ENCODE measurements around the gene PREX1.

PREX1 gene

GRCh38 chr20:48741669-48742068 lies 86.1 kb downstream of the PREX1 start:
- Histone ChIP-seq H2AFZ (ENCODE audit: low read depth) (no peak overlapping the region), H4K20me1 (ENCODE audit: insufficient read depth) (no peaks in the 10 kb centered on the region), H3K27ac (no peak overlapping the region), H3K27me3 (ENCODE audit: insufficient read depth, low read depth) (no peaks in the 10 kb centered on the region), H3K9ac (no peak overlapping the region), H3K79me2 (ENCODE audit: insufficient read depth, low read depth) (no peaks in the 10 kb centered on the region), H3K36me3 (ENCODE audit: insufficient read depth) (no peaks in the 10 kb centered on the region), H3K4me1 (ENCODE audit: low read depth, poor library complexity, severe bottlenecking) (no peaks in the 10 kb centered on the region), H3K4me2 (no peak overlapping the region), H3K4me3 (IDR thresholded peaks at IDR 0.05; ENCODE audit: insufficient read depth, low read depth, low read length) (no peak overlapping the region)
- TF ChIP-seq, protein P1, sequence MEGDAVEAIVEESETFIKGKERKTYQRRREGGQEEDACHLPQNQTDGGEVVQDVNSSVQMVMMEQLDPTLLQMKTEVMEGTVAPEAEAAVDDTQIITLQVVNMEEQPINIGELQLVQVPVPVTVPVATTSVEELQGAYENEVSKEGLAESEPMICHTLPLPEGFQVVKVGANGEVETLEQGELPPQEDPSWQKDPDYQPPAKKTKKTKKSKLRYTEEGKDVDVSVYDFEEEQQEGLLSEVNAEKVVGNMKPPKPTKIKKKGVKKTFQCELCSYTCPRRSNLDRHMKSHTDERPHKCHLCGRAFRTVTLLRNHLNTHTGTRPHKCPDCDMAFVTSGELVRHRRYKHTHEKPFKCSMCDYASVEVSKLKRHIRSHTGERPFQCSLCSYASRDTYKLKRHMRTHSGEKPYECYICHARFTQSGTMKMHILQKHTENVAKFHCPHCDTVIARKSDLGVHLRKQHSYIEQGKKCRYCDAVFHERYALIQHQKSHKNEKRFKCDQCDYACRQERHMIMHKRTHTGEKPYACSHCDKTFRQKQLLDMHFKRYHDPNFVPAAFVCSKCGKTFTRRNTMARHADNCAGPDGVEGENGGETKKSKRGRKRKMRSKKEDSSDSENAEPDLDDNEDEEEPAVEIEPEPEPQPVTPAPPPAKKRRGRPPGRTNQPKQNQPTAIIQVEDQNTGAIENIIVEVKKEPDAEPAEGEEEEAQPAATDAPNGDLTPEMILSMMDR (conservative IDR thresholded peaks at IDR 0.05; ENCODE audit: low read depth, low read length) = no peak

DNA sequence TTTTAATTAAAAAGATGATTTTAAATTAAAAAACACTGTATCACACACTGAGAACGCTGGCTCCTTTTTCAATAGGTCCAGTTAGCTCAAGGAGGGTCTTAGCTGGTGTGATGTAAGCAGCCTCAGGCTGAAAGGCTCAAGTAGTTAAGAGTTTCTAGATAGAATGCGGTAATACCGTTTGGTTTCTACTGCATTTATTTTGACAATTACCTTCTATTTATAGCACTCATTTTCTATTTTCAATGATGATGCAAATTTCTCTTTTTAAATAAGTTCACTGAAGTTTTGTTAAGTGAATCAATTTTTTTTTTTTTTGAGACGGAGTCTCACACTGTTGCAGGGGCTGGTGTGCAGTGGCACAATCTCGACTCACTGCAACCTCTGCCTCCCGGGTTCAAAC lies 87.1 kb downstream of the PREX1 start:
- Histone ChIP-seq H2AFZ (ENCODE audit: low read depth) (no peak overlapping the region), H3K27ac (no peak overlapping the region), H3K27me3 (ENCODE audit: insufficient read depth, low read depth) (no peaks in the 10 kb centered on the region), H4K20me1 (ENCODE audit: insufficient read depth) (no peaks in the 10 kb centered on the region), H3K4me2 (no peak overlapping the region), H3K9ac (no peak overlapping the region), H3K36me3 (ENCODE audit: insufficient read depth) (no peaks in the 10 kb centered on the region), H3K4me1 (ENCODE audit: low read depth, poor library complexity, severe bottlenecking) (no peaks in the 10 kb centered on the region), H3K79me2 (ENCODE audit: insufficient read depth, low read depth) (no peaks in the 10 kb centered on the region), H3K4me3 (IDR thresholded peaks at IDR 0.05; ENCODE audit: insufficient read depth, low read depth, low read length) (no peak overlapping the region)
- TF ChIP-seq, protein P1 (conservative IDR thresholded peaks at IDR 0.05; ENCODE audit: low read depth, low read length) = no peak

DNA sequence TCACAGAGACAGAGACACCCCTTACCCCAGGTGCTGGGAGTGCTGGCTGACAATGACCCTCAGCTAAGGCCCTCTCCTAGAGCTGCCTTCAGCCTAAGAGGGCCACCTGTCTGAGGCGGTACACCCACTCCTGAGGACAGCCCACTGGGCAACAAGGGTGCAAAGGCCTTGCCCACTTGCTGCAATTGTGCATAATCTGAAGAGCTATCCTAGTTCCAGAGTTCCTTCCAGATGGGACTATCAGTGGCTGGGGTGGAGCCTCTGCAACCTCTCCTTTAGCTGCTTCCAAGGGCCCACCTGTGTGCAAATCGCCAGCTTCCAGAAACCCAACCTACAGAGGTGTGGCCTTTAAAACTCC lies 87.5 kb downstream of the PREX1 start:
- no peak overlapping the region for H3K4me2 ChIP-seq
- TF ChIP-seq, protein P1 (conservative IDR thresholded peaks at IDR 0.05; ENCODE audit: low read depth, low read length) = no peak

GRCh38 chr20:48739395-48740291 lies 88.2 kb downstream of the PREX1 start:
- TF ChIP-seq, protein P1 (conservative IDR thresholded peaks at IDR 0.05; ENCODE audit: low read depth, low read length) = no peak
- Histone ChIP-seq H3K4me2 (no peak overlapping the region), H2AFZ (ENCODE audit: low read depth) (no peak overlapping the region), H4K20me1 (ENCODE audit: insufficient read depth) (no peaks in the 10 kb centered on the region), H3K36me3 (ENCODE audit: insufficient read depth) (no peaks in the 10 kb centered on the region), H3K27ac (no peak overlapping the region), H3K79me2 (ENCODE audit: insufficient read depth, low read depth) (no peaks in the 10 kb centered on the region), H3K4me3 (IDR thresholded peaks at IDR 0.05; ENCODE audit: insufficient read depth, low read depth, low read length) (no peak overlapping the region), H3K9ac (no peak overlapping the region), H3K27me3 (ENCODE audit: insufficient read depth, low read depth) (no peaks in the 10 kb centered on the region), H3K4me1 (ENCODE audit: low read depth, poor library complexity, severe bottlenecking) (no peaks in the 10 kb centered on the region)

More for the DNA sequence above, 87.5 kb downstream of the PREX1 start:
- Histone ChIP-seq H2AFZ (ENCODE audit: low read depth) (no peak overlapping the region), H3K9ac (no peak overlapping the region), H3K4me1 (ENCODE audit: low read depth, poor library complexity, severe bottlenecking) (no peaks in the 10 kb centered on the region), H3K27me3 (ENCODE audit: insufficient read depth, low read depth) (no peaks in the 10 kb centered on the region), H3K79me2 (ENCODE audit: insufficient read depth, low read depth) (no peaks in the 10 kb centered on the region), H3K4me3 (IDR thresholded peaks at IDR 0.05; ENCODE audit: insufficient read depth, low read depth, low read length) (no peak overlapping the region), H4K20me1 (ENCODE audit: insufficient read depth) (no peaks in the 10 kb centered on the region), H3K27ac (no peak overlapping the region), H3K36me3 (ENCODE audit: insufficient read depth) (no peaks in the 10 kb centered on the region)
